GM15510 (cell line): ENCODE results near the gene TAF1B.

Experiments used
- POLR2A ChIP-seq: IDR thresholded peaks from 3 replicates; pipeline ENCODE4 v1.6.1; 2011; ENCODE audit warnings: borderline replicate concordance; ENCODE audit not compliant: insufficient read length; ENCODE audit errors: extremely low read depth

TAF1B gene

GRCh38 chr2:9803023-9803805, 40.1 kb upstream of the TAF1B start:
- TF ChIP-seq POLR2A: no peak

GRCh38 chr2:9805435-9806297, 37.6 kb upstream of the TAF1B start:
- no peak for TF ChIP-seq POLR2A

- TF ChIP-seq POLR2A: no peak
Observed at GRCh38 chr2:9806298-9806610, 37.0 kb upstream of the TAF1B start.

GRCh38 chr2:9806656-9807055, 36.6 kb upstream of the TAF1B start:
- TF ChIP-seq POLR2A: no peak

- no peak for TF ChIP-seq POLR2A
Observed at GRCh38 chr2:9807056-9807455, 36.2 kb upstream of the TAF1B start.

- TF ChIP-seq POLR2A: no peak
Observed at GRCh38 chr2:9807555-9808305, 35.5 kb upstream of the TAF1B start.

- TF ChIP-seq POLR2A: no peak
Observed at GRCh38 chr2:9808334-9809063, 34.8 kb upstream of the TAF1B start.

GRCh38 chr2:9809064-9809356, 34.3 kb upstream of the TAF1B start:
- no peak for TF ChIP-seq POLR2A

- no peak for TF ChIP-seq POLR2A
Observed at GRCh38 chr2:9809448-9810088, 33.7 kb upstream of the TAF1B start.

- TF ChIP-seq POLR2A: no peak
Observed at GRCh38 chr2:9811216-9811615, 32.1 kb upstream of the TAF1B start.

GRCh38 chr2:9811679-9812511, 31.4 kb upstream of the TAF1B start:
- TF ChIP-seq POLR2A: no peak

GRCh38 chr2:9812945-9813311, 30.3 kb upstream of the TAF1B start:
- TF ChIP-seq POLR2A: no peak

GRCh38 chr2:9813312-9814128, 29.8 kb upstream of the TAF1B start:
- TF ChIP-seq POLR2A: no peak
